Stimulated activated naive B cell treated with anti-CD40 and anti-IgM and Interleukin-4, amounts not matched to agents 10 μg/mL and 1 μg/mL and 100 μg/mL, for 72 hours (primary cell): Measurements from ENCODE around the gene TOR1A.

ENCODE experiments used
- ATAC-seq, 2 donors: fragments of 150-1000 bp; cut with Tn5 transposase; replicated peaks; 2 replicates each; pipeline ENCODE4 v1.10.0; 2021; ENCODE audit warnings: moderate library complexity in 1 of 2
- DNase-seq: peaks from one replicate; pipeline ENCODE4 v3.0.0; 2021
- H3K27ac Mint-ChIP-seq: one replicate; pipeline ENCODE4 v1.8.0; 2022; ENCODE audit warnings: mild to moderate bottlenecking, mixed read lengths
- H3K27me3 Mint-ChIP-seq, 2 donors: one replicate each; pipeline ENCODE4 v1.8.0; 2022; ENCODE audit warnings: mixed read lengths in 2 of 2
- H3K36me3 Mint-ChIP-seq, 2 donors: one replicate each; pipeline ENCODE4 v1.8.0; 2022; ENCODE audit warnings: mixed read lengths in 2 of 2, mild to moderate bottlenecking in 1 of 2
- H3K4me1 Mint-ChIP-seq, 2 donors: one replicate each; pipeline ENCODE4 v1.8.0; 2022; ENCODE audit warnings: mixed read lengths in 2 of 2, mild to moderate bottlenecking in 1 of 2
- H3K4me3 Mint-ChIP-seq, 2 donors: one replicate each; pipeline ENCODE4 v1.8.0; 2022; ENCODE audit warnings: mild to moderate bottlenecking in 2 of 2, mixed read lengths in 2 of 2, moderate library complexity in 1 of 2
- H3K9me3 Mint-ChIP-seq, 2 donors: one replicate each; pipeline ENCODE4 v1.8.0; 2022; ENCODE audit warnings: mixed read lengths in 2 of 2, mild to moderate bottlenecking in 1 of 2

Gene TOR1A, protein sequence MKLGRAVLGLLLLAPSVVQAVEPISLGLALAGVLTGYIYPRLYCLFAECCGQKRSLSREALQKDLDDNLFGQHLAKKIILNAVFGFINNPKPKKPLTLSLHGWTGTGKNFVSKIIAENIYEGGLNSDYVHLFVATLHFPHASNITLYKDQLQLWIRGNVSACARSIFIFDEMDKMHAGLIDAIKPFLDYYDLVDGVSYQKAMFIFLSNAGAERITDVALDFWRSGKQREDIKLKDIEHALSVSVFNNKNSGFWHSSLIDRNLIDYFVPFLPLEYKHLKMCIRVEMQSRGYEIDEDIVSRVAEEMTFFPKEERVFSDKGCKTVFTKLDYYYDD

GRCh38 chr9:129823935-129824601 is at the start of gene TOR1A:
TSS of gene TOR1A (minus strand) at chr9:129824136. CDS start at chr9:129824085, 51 bp downstream.
- no peaks in the 10 kb centered on the region for H3K9me3 Mint-ChIP-seq
- H3K27ac Mint-ChIP-seq, result peak within 1 kb of the TSS; percentile 86
- peak within 1 kb of the TSS; percentile 91 to 93 for H3K4me3 Mint-ChIP-seq
- H3K27me3 Mint-ChIP-seq, result no peaks in the 10 kb centered on the region
- H3K4me1 Mint-ChIP-seq, result peaks cover 9 to 12% of the 10 kb centered on the region in 2 donors
- peaks cover 6 to 15% of the 10 kb centered on the region in 2 donors for H3K36me3 Mint-ChIP-seq
- peak; percentile 93 for ATAC-seq
- peak; percentile 90 for DNase-seq

GRCh38 chr9:129871046-129871445 is 47.1 kb upstream of the TOR1A start:
- Mint-ChIP-seq H3K27me3 (no peaks in the 10 kb centered on the region), H3K9me3 (no peaks in the 10 kb centered on the region), H3K36me3 (peaks cover 38 to 64% of the 10 kb centered on the region in 2 donors), H3K4me3 (no peak overlapping the region), H3K27ac (no peak overlapping the region), H3K4me1 (peaks cover 5 to 12% of the 10 kb centered on the region in 2 donors)
- no peak for DNase-seq
- no peak for ATAC-seq

- no peak for DNase-seq
- Mint-ChIP-seq H3K9me3 (no peaks in the 10 kb centered on the region), H3K36me3 (peaks cover 40 to 62% of the 10 kb centered on the region in 2 donors), H3K4me3 (no peak overlapping the region), H3K27ac (peak overlapping the region; percentile 4), H3K27me3 (no peaks in the 10 kb centered on the region), H3K4me1 (peaks cover 12% of the 10 kb centered on the region in 2 donors)
- no peak for ATAC-seq
These were observed 45.9 kb upstream of the TOR1A start for GRCh38 chr9:129869585-129870501.

DNA sequence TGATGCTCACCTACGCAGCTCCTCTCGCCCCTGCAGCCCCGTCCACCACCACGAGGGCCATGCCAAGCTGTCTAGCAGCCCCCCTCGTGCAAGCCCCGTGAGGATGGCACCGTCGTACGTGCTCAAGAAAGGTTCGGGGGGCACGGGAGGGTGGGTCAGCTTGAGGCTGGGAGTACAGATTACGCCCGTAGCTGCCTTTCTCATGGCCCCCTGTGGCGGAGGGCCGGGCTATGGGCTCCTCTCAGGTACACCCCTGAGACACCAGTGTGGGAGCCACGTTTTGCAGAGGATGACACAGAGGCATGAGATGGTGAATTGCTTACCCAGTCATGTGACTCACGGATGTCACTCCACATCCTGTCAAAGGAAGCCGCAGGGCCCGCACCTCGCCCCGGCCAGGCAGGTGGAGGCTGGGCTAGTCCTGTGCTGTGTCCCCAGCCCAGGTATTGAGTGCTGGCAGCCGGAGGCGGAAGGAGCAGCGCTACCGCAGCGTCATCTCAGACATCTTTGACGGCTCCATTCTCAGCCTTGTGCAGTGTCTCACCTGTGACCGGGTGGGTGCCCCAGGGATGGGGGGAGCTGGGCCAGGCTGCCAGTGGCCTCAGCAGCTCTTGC is 45.0 kb upstream of the TOR1A start:
- H3K4me3 Mint-ChIP-seq, result no peak overlapping the region
- ATAC-seq (peak; percentile 56 to 80), DNase-seq (no peak)
- peaks cover 12% of the 10 kb centered on the region in 2 donors for H3K4me1 Mint-ChIP-seq
- H3K27ac Mint-ChIP-seq, result no peak overlapping the region
- H3K9me3 Mint-ChIP-seq, result no peaks in the 10 kb centered on the region
- peaks cover 38 to 58% of the 10 kb centered on the region in 2 donors for H3K36me3 Mint-ChIP-seq
- H3K27me3 Mint-ChIP-seq, result no peaks in the 10 kb centered on the region

DNA sequence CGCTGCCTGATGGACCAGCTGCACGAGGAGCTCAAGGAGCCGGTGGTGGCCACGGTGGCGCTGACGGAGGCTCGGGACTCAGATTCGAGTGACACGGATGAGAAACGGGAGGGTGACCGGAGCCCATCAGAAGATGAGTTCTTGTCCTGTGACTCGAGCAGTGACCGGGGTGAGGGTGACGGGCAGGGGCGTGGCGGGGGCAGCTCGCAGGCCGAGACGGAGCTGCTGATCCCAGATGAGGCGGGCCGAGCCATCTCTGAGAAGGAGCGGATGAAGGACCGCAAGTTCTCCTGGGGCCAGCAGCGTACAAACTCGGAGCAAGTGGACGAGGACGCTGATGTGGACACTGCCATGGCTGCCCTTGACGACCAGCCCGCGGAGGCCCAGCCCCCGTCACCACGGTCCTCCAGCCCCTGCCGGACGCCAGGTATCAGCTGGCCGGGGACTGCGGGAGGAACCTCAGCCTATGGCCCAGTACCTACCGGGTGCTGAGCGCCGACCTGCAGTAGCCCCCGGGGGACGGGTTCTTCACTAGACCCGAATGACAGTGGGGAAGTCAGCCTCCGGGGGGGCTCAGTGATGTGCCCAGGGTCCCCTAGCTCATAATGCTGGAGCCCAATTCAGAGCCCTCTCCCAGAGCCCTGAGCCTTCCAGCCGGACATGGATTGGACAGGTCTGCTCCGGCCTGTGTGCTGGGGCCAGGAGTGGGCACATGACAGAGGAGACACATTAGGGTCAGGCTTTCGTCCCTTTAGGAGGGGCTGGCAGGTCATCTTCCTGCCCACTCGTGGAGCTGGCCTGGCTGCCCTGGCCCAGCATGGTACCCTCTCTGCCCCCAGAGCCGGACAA is 44.3 kb upstream of the TOR1A start:
- no peak for DNase-seq
- Mint-ChIP-seq H3K27ac (no peak overlapping the region), H3K4me3 (peak overlapping the region in 1 of 2 donors; percentile 29), H3K27me3 (no peaks in the 10 kb centered on the region), H3K36me3 (peaks cover 38 to 58% of the 10 kb centered on the region in 2 donors), H3K9me3 (no peaks in the 10 kb centered on the region), H3K4me1 (peaks cover 12% of the 10 kb centered on the region in 2 donors)
- ATAC-seq, result no peak

GRCh38 chr9:129867136-129868022 is 43.4 kb upstream of the TOR1A start:
- Mint-ChIP-seq H3K4me1 (peaks cover 12% of the 10 kb centered on the region in 2 donors), H3K36me3 (peaks cover 39 to 60% of the 10 kb centered on the region in 2 donors), H3K27me3 (no peaks in the 10 kb centered on the region), H3K9me3 (no peaks in the 10 kb centered on the region), H3K4me3 (peak overlapping the region in 1 of 2 donors; percentile 29), H3K27ac (no peak overlapping the region)
- DNase-seq, result no peak
- no peak for ATAC-seq

DNA sequence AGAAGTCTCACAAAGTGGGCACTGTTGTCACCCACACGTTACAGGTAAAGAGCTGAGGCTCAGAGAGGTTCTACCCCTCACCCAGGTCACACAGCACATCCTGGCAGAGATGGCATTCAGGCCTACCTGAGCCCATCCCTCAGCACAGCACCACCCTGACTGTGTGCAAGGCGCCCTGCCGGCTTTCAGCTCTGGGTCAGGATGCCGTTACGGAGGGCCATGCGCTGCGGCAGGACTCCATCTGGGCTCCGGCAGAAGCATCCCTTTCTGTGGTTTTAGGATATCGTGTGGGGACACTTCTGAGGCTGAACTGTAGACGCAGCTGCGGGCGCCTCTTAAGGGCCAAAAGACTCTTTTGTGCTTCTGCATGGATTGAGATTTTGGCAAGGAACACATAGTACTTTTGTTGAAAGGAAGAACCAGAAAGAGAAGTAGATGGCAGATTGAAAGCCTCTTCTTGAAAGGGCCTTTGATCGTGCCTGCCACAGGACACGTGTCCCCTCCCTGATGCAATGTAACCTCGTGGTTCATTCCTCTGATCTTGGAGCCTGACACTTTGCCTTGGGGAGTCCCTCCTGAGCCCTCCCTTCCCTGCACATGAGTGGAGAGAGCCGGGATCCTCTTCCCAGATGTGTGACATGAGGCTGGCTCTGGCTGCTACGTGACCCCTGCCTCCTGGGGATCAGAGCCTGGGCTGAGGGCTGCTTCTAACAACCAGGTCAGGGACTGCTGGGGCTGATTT is 42.6 kb upstream of the TOR1A start:
- no peak for ATAC-seq

DNA sequence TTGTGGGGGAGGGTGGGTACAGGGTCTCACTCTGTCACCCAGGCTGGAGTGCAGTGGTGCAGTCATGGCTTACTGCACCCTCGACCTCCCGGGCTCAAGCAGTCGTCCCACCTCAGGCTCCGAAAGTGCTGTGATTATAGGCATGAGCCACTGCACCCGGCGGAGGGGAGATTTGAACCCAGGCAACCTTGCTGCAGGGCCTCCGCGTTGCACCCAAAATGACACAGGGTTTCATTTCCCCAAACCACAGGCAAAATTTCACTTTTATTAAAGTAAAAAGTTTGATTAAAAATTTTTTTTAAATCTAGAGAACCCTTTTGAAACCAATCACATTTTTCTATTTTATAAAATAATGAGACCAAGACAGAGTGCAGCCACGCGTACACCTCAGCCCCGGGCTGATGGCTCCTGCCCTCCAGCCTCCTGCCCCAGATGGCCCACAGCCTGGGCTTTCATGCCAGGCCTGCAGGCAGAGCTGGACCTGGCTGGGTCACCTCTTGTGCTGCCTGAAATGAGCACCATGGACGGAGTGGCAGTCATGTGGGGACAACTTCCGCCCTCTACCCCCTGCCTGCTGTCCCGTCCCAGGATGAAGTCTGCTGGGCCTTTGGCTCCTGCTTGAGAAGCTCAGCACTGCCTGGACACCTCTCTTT is 41.9 kb upstream of the TOR1A start:
- no peak overlapping the region for H3K4me3 Mint-ChIP-seq
- peaks cover 11 to 12% of the 10 kb centered on the region in 2 donors for H3K4me1 Mint-ChIP-seq
- no peaks in the 10 kb centered on the region for H3K9me3 Mint-ChIP-seq
- H3K27me3 Mint-ChIP-seq, result no peaks in the 10 kb centered on the region
- no peak for DNase-seq
- H3K36me3 Mint-ChIP-seq, result peaks cover 42 to 65% of the 10 kb centered on the region in 2 donors
- ATAC-seq, result no peak
- H3K27ac Mint-ChIP-seq, result peak overlapping the region; percentile 22

More for the DNA sequence above, 42.6 kb upstream of the TOR1A start:
- Mint-ChIP-seq H3K27me3 (no peaks in the 10 kb centered on the region), H3K36me3 (peaks cover 42 to 65% of the 10 kb centered on the region in 2 donors), H3K9me3 (no peaks in the 10 kb centered on the region), H3K4me1 (peaks cover 12% of the 10 kb centered on the region in 2 donors), H3K4me3 (no peak overlapping the region), H3K27ac (peak overlapping the region; percentile 22)
- DNase-seq, result no peak

GRCh38 chr9:129864991-129865647 is 41.2 kb upstream of the TOR1A start:
- Mint-ChIP-seq H3K27me3 (no peaks in the 10 kb centered on the region), H3K4me1 (peaks cover 11 to 12% of the 10 kb centered on the region in 2 donors), H3K9me3 (no peaks in the 10 kb centered on the region), H3K27ac (no peak overlapping the region), H3K36me3 (peaks cover 45 to 65% of the 10 kb centered on the region in 2 donors), H3K4me3 (no peak overlapping the region)
- DNase-seq (no peak), ATAC-seq (no peak)

DNA sequence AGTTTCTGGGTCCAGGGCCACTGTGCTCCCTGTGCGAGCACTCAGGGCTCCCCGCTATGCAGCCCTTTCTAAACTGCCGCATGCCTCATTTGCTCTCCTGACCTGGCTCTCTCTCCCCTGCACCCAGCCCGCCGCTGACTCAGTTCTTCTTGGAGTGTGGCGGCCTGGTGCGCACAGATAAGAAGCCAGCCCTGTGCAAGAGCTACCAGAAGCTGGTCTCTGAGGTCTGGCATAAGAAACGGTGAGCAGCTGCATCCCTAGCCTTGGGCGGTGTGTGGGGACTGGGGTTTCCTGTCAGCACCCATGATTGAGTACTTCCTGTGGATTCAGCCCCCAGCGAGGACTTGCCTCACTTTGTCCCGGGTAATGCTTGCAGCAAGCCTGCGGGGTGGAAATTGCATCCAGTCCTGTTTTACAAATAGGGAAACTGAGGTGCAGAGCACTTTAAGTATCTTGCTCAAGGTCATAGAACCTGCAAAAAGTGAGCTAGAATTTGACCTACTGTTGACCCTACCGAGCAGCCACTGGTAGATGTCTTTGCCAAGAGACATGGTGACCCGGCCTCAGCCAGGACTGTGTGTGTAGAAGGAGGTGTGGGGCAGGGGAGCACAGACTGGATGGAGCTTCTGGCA is 39.2 kb upstream of the TOR1A start:
- peak overlapping the region; percentile 63 for H3K27ac Mint-ChIP-seq
- no peaks in the 10 kb centered on the region for H3K9me3 Mint-ChIP-seq
- peaks cover 5 to 12% of the 10 kb centered on the region in 2 donors for H3K4me1 Mint-ChIP-seq
- DNase-seq (no peak), ATAC-seq (no peak)
- peaks cover 47 to 59% of the 10 kb centered on the region in 2 donors for H3K36me3 Mint-ChIP-seq
- H3K27me3 Mint-ChIP-seq, result no peaks in the 10 kb centered on the region
- H3K4me3 Mint-ChIP-seq, result no peak overlapping the region

DNA sequence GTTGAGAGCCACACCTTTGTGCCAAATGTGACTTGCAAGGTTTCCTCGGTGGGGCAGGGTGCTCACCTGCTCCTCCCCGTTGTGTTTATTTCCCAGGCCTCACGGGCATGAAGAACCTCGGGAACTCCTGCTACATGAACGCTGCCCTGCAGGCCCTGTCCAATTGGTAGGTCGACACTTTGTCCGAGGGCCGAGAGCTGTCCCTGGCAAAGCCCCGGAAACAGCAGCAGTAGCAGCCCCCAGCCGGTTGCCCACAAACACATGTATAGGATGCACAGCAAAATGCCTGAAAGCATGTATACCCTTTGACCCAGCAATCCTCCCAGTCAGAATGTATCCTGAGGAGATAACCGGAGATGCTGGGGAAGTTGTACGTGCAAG is 37.5 kb upstream of the TOR1A start:
- H3K4me3 Mint-ChIP-seq, result no peak overlapping the region
- ATAC-seq (no peak), DNase-seq (no peak)
- H3K27ac Mint-ChIP-seq, result no peak overlapping the region
- no peaks in the 10 kb centered on the region for H3K9me3 Mint-ChIP-seq
- peaks cover 44 to 59% of the 10 kb centered on the region in 2 donors for H3K36me3 Mint-ChIP-seq
- H3K27me3 Mint-ChIP-seq, result no peaks in the 10 kb centered on the region
- peaks cover 1 to 7% of the 10 kb centered on the region in 2 donors for H3K4me1 Mint-ChIP-seq
